Measurements from ENCODE around the gene PPIL4. TPM values are rescaled to one million over a fixed set of nuclear protein-coding genes. Genes with fewer than 3 reads are reported as not detected.

PPIL4 gene
- total RNA-seq, 2 donors from 2014 or later = 20.2 to 33.8 TPM

DNA sequence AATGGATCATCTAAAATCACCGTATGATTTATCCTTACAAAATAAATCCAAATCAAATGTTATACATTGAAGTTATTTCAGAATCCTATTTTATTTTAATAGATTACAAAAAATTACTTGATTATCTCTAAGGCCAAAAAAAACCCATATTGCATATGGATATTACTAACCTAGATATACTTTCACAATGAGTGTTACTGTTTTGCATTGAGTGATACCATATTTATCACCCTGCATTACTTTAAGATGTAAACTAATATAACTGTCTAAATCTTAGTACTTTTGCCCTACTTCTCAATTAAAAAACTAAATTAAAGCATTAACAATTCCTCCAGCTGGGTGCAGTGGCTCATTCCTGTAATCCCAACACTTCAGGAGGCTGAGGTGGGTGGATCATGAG is 11.1 kb downstream of the PPIL4 start:
- ATAC-seq (ENCODE audit: insufficient number of reproducible peaks, low FRiP score, low read depth) (no peak), DNase-seq (ENCODE audit: low spot score) (no peak)
- Histone ChIP-seq H3K4me3 (no peak overlapping the region), H3K4me1 (ENCODE audit: control insufficient read depth in 1 of 2, low read depth in 2 of 2) (no peaks in the 10 kb centered on the region), H3K9me3 (no peaks in the 10 kb centered on the region), H3K27ac (no peak overlapping the region), H3K36me3 (peaks cover 70% of the 10 kb centered on the region), H3K27me3 (replicated peaks; ENCODE audit: insufficient read depth) (no peaks in the 10 kb centered on the region)
- TF ChIP-seq, protein P1, sequence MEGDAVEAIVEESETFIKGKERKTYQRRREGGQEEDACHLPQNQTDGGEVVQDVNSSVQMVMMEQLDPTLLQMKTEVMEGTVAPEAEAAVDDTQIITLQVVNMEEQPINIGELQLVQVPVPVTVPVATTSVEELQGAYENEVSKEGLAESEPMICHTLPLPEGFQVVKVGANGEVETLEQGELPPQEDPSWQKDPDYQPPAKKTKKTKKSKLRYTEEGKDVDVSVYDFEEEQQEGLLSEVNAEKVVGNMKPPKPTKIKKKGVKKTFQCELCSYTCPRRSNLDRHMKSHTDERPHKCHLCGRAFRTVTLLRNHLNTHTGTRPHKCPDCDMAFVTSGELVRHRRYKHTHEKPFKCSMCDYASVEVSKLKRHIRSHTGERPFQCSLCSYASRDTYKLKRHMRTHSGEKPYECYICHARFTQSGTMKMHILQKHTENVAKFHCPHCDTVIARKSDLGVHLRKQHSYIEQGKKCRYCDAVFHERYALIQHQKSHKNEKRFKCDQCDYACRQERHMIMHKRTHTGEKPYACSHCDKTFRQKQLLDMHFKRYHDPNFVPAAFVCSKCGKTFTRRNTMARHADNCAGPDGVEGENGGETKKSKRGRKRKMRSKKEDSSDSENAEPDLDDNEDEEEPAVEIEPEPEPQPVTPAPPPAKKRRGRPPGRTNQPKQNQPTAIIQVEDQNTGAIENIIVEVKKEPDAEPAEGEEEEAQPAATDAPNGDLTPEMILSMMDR (IDR thresholded peaks at IDR 0.05) = no peak

DNA sequence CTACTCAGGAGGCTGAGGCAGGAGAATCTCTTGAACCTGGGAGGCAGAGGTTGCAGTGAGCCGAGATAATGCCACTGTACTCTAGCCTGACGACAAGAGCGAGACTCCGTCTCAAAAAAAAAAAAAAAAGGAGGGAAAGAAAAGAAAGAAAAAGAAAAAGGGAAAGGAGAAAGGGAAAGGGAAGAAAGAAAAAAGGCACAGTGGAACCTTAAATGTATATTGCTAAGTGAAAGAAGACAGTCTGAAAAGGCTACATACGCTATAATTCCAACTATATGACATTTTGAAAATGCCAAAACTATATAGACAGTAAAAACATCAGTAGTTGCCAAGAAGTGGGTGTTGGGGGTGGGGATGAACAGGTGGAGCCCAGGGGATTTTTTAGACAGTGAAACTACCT is 16.2 kb downstream of the PPIL4 start:
- Histone ChIP-seq H3K27ac (no peak overlapping the region), H3K4me3 (no peak overlapping the region), H3K36me3 (peaks cover 45% of the 10 kb centered on the region), H3K9me3 (no peaks in the 10 kb centered on the region), H3K4me1 (ENCODE audit: control insufficient read depth in 1 of 2, low read depth in 2 of 2) (no peaks in the 10 kb centered on the region), H3K27me3 (replicated peaks; ENCODE audit: insufficient read depth) (no peaks in the 10 kb centered on the region)
- no peak for DNase-seq (ENCODE audit: low spot score)
- no peak for ATAC-seq (ENCODE audit: insufficient number of reproducible peaks, low FRiP score, low read depth)
- TF ChIP-seq, protein P1 (IDR thresholded peaks at IDR 0.05) = no peak

DNA sequence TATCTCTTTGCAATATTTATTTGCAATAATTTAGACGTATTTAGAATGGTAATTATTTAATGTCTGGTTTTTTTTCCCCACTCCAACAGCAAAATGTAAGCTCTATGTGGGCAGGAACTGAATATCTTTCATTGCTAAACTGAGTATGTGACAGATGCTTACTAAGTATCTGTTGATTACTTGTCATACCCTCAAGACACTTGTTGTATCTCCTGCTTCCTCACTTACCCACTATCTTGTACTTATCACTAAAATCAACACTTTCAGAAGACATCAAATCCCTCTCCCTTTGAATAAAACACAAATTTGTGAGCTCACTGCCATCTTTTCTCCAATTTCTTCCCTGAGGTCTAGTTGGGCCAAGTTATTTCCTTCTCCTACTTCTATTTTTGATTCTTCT is 30.3 kb downstream of the PPIL4 start:
- Histone ChIP-seq H3K4me1 (ENCODE audit: control insufficient read depth in 1 of 2, low read depth in 2 of 2) (no peaks in the 10 kb centered on the region), H3K36me3 (peaks cover under 1% of the 10 kb centered on the region), H3K4me3 (no peak overlapping the region), H3K27me3 (replicated peaks; ENCODE audit: insufficient read depth) (no peaks in the 10 kb centered on the region), H3K27ac (no peak overlapping the region), H3K9me3 (no peaks in the 10 kb centered on the region)
- DNase-seq (ENCODE audit: low spot score) (no peak), ATAC-seq (ENCODE audit: insufficient number of reproducible peaks, low FRiP score, low read depth) (no peak)
- TF ChIP-seq, protein P1 (IDR thresholded peaks at IDR 0.05) = no peak

DNA sequence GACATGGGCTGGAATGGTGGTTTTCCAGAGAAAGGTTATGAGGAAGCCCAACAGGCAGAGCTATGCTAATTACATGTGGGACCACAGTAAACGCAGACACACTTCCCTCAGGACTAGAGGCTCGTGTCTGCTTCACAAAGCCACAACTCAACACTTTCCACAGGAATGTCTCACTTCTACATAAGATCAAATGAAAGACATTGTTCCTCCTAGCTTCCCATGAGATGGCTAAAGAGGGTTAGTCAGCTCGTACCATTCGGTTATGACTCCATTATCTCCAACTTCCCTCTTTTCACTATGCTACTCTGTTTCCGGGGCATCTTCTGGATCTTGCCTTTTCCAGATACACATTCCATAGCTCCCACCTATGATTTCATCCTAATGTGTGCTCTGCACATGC is 31.9 kb downstream of the PPIL4 start:
- DNase-seq (ENCODE audit: low spot score) = no peak
- H3K27me3 ChIP-seq (replicated peaks; ENCODE audit: insufficient read depth) = no peaks in the 10 kb centered on the region
- no peak overlapping the region for H3K4me3 ChIP-seq
- no peak overlapping the region for H3K27ac ChIP-seq
- no peaks in the 10 kb centered on the region for H3K9me3 ChIP-seq
- no peaks in the 10 kb centered on the region for H3K36me3 ChIP-seq
- TF ChIP-seq, protein P1 (IDR thresholded peaks at IDR 0.05) = no peak
- H3K4me1 ChIP-seq (ENCODE audit: control insufficient read depth in 1 of 2, low read depth in 2 of 2) = no peaks in the 10 kb centered on the region
- no peak for ATAC-seq (ENCODE audit: insufficient number of reproducible peaks, low FRiP score, low read depth)

DNA sequence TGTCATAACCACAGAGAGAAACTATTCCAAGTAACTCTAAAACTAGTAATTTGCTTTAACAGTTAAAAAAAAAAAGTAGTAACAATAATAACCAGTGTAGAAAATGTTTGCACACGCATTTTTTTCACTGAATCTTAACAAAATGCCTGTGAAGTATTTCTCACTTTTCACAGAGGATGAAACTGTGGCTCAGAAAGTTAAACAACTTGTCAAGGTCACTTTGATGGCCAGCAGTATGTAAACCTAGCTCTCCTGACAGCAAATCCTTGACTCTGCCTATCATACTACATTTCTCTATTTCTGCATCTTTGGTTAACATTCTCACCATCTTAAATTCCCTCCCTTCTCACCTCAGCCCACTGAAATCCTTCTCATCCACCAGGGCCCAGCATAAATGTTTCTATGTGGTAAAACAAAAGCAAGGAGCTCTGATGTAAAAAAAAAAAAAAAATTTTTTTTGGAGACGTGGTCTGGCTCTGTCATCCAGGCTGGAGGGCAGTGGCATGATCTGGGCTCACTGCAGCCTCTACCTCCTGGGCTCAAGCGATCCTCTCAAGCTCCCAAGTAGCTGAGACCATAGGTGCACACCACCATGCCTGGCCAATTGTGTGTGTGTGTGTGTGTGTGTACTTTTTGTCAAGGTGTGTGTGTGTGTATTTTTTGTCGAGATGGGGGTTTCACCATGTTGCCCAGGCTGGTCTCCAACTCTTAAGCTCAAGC is 34.9 kb downstream of the PPIL4 start:
- Histone ChIP-seq H3K4me3 (no peak overlapping the region), H3K27ac (no peak overlapping the region), H3K9me3 (no peaks in the 10 kb centered on the region), H3K27me3 (replicated peaks; ENCODE audit: insufficient read depth) (no peaks in the 10 kb centered on the region), H3K4me1 (ENCODE audit: control insufficient read depth in 1 of 2, low read depth in 2 of 2) (no peaks in the 10 kb centered on the region), H3K36me3 (peaks cover 3% of the 10 kb centered on the region)
- ATAC-seq (ENCODE audit: insufficient number of reproducible peaks, low FRiP score, low read depth) = no peak
- TF ChIP-seq, protein P1 (IDR thresholded peaks at IDR 0.05) = no peak
- DNase-seq (ENCODE audit: low spot score) = no peak
